ENCODE data around the gene UBE2K. TPM values are rescaled to one million over a fixed set of nuclear protein-coding genes. Genes with fewer than 3 reads are reported as not detected.
"Not testable (repeated sequence)": the region's sequence is repeated elsewhere in the genome, so short reads cannot be mapped to it uniquely, and the experiment has no call there.

Gene UBE2K
- total and polyA plus RNA-seq, 10 of the 15 experiments (the other 5 are each of a cell fraction or from before 2014, with no cell fraction given) = 17.0 to 141 (median 75.5) TPM

DNA sequence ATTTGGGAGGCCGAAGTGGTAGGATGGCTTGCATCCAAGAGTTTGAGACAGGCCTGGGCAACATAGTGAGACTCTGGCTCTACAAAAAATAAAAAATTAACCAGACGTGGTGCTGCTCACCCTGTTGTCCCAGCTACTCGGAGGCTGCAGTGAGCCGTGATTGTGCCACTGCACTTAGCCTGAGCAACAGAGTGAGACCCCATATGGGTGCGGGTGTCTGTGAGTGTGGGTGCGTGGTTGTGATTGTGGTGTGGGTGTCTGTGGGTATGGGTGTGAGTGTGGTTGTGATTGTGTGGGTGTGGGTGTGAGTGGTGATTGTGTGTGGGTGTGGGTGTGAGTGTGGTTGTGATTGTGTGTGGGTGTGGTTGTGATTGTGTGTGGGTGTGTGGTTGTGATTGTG lies 114.6 kb downstream of the UBE2K start:
- CTCF ChIA-PET = interaction anchor here (0.5 to 0.7 kb wide), 2 partner anchors 68 to 1128 kb away, joined by 3 to 4 read pairs; no protein-coding TSS in a partner anchor
- no peak overlapping the region for H3K27ac ChIP-seq (ENCODE audit: control insufficient read depth, insufficient read depth)
- TF ChIP-seq MTA3 (IDR thresholded peaks at IDR 0.05; ENCODE audit: borderline replicate concordance, low read length) (no peak), ASH2L (IDR thresholded peaks at IDR 0.05; ENCODE audit: borderline replicate concordance, low read depth) (no peak), NFYB (IDR thresholded peaks at IDR 0.05; ENCODE audit: insufficient read depth, low read depth, low read length) (no peak), HCFC1 (IDR thresholded peaks at IDR 0.05; ENCODE audit: low read length) (no peak), CHD2 (IDR thresholded peaks at IDR 0.05; ENCODE audit: borderline replicate concordance, low read depth, low read length) (no peak)
- H4K20me1 ChIP-seq (ENCODE audit: control insufficient read depth, insufficient read depth) = no peaks in the 10 kb centered on the region
- DNase-seq (ENCODE audit: low read depth, low spot score) (no peak), FAIRE-seq (no peak), ATAC-seq (no peak)
- no peaks in the 10 kb centered on the region for H3K79me2 ChIP-seq (ENCODE audit: control insufficient read depth, insufficient read depth, low read length)
- no peaks in the 10 kb centered on the region; the same call in 2 of the 3 replicates for H3K9me3 ChIP-seq (replicated peaks; ENCODE audit: control insufficient read depth, insufficient read depth, low read length)
- POLR2A ChIA-PET = no interaction called here
- intact Hi-C loops (cut with micrococcal nuclease; ENCODE audit: unreplicated experiment) (no loop called here), in situ Hi-C loops (cut with MboI) (no loop called here)
- WGBS (ENCODE audit: insufficient coverage, insufficient replicate concordance, low lambda C conversion rate, missing lambda C conversion rate) = 93% methylated on average over 6 of the region's 6 CpGs
- H3K27me3 ChIP-seq (replicated peaks in 1 of 2; ENCODE audit: control insufficient read depth in 2 of 2, insufficient read depth in 2 of 2, low read length in 1 of 2) = no peaks in the 10 kb centered on the region
- RAD21 ChIA-PET (ENCODE audit: unreplicated experiment) = no interaction called here
- SMC1A ChIA-PET (ENCODE audit: uncharacterized antibody, unreplicated experiment) = interaction anchor here (0.8 kb wide), 1 partner anchor 16 kb away, joined by 3 read pairs; no protein-coding TSS in a partner anchor
- H2AFZ ChIP-seq (ENCODE audit: control insufficient read depth, low read depth, low read length) = no peak overlapping the region
- no peaks in the 10 kb centered on the region for H3K4me1 ChIP-seq (ENCODE audit: control insufficient read depth, insufficient read depth, low read length)
- H3K4me3 ChIP-seq = no peak overlapping the region
- BruUV-seq (replicated peaks) = no TSS peak
- no peaks in the 10 kb centered on the region for H3K36me3 ChIP-seq (ENCODE audit: control insufficient read depth in 2 of 2, insufficient read depth in 2 of 2, low read length in 1 of 2)
- H3K9ac ChIP-seq (ENCODE audit: control insufficient read depth, insufficient read depth, low read length) = no peak overlapping the region
- no peak overlapping the region for H3K4me2 ChIP-seq (ENCODE audit: control insufficient read depth, insufficient read depth)

DNA sequence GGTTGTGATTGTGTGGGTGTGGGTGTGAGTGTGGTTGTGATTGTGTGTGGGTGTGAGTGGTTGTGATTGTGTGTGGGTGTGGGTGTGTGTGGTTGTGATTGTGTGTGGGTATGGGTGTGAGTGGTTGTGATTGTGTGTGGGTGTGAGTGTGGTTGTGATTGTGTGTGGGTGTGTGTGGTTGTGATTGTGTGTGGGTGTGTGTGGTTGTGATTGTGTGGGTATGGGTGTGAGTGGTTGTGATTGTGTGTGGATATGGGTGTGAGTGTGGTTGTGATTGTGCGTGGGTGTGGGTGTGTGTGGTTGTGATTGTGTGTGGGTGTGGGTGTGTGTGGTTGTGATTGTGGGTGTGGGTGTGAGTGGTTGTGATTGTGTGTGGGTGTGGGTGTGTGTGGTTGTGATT lies 115.1 kb downstream of the UBE2K start:
- ATAC-seq; H4K20me1 ChIP-seq (ENCODE audit: control insufficient read depth, insufficient read depth); H3K4me1 ChIP-seq (ENCODE audit: control insufficient read depth, insufficient read depth, low read length); DNase-seq (ENCODE audit: low read depth, low spot score); H3K36me3 ChIP-seq (ENCODE audit: control insufficient read depth in 2 of 2, insufficient read depth in 2 of 2, low read length in 1 of 2); H3K4me2 ChIP-seq (ENCODE audit: control insufficient read depth, insufficient read depth); in situ Hi-C loops (cut with MboI); CTCF ChIA-PET; H3K27ac ChIP-seq (ENCODE audit: control insufficient read depth, insufficient read depth); intact Hi-C loops (cut with micrococcal nuclease; ENCODE audit: unreplicated experiment); H3K79me2 ChIP-seq (ENCODE audit: control insufficient read depth, insufficient read depth, low read length); RAD21 ChIA-PET (ENCODE audit: unreplicated experiment); H2AFZ ChIP-seq (ENCODE audit: control insufficient read depth, low read depth, low read length); H3K27me3 ChIP-seq (replicated peaks in 1 of 2; ENCODE audit: control insufficient read depth in 2 of 2, insufficient read depth in 2 of 2, low read length in 1 of 2); FAIRE-seq; H3K9me3 ChIP-seq (replicated peaks; ENCODE audit: control insufficient read depth, insufficient read depth, low read length); H3K9ac ChIP-seq (ENCODE audit: control insufficient read depth, insufficient read depth, low read length); BruUV-seq (replicated peaks); SMC1A ChIA-PET (ENCODE audit: uncharacterized antibody, unreplicated experiment); POLR2A ChIA-PET; H3K4me3 ChIP-seq: not testable (repeated sequence)
- WGBS (ENCODE audit: insufficient coverage, insufficient replicate concordance, low lambda C conversion rate, missing lambda C conversion rate) = no CpG with 5 or more reads among the region's 1 CpG

DNA sequence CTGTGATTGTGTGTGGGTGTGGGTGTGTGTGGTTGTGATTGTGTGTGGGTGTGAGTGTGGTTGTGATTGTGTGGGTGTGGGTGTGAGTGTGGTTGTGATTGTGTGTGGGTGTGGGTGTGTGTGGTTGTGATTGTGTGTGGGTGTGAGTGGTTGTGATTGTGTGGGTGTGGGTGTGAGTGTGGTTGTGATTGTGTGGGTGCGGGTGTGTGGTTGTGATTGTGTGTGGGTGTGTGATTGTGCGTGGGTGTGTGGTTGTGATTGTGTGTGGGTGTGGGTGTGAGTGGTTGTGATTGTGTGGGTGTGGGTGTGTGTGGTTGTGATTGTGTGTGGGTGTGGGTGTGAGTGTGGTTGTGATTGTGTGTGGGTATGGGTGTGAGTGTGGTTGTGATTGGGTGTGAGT lies 115.8 kb downstream of the UBE2K start:
- DNase-seq (ENCODE audit: low read depth, low spot score); H3K79me2 ChIP-seq (ENCODE audit: control insufficient read depth, insufficient read depth, low read length); H3K27me3 ChIP-seq (replicated peaks in 1 of 2; ENCODE audit: control insufficient read depth in 2 of 2, insufficient read depth in 2 of 2, low read length in 1 of 2); H4K20me1 ChIP-seq (ENCODE audit: control insufficient read depth, insufficient read depth); H3K4me3 ChIP-seq; POLR2A ChIA-PET; BruUV-seq (replicated peaks); intact Hi-C loops (cut with micrococcal nuclease; ENCODE audit: unreplicated experiment); in situ Hi-C loops (cut with MboI); CTCF ChIA-PET; H3K4me2 ChIP-seq (ENCODE audit: control insufficient read depth, insufficient read depth); RAD21 ChIA-PET (ENCODE audit: unreplicated experiment); ATAC-seq; H3K9me3 ChIP-seq (replicated peaks; ENCODE audit: control insufficient read depth, insufficient read depth, low read length); H3K27ac ChIP-seq (ENCODE audit: control insufficient read depth, insufficient read depth); H2AFZ ChIP-seq (ENCODE audit: control insufficient read depth, low read depth, low read length); SMC1A ChIA-PET (ENCODE audit: uncharacterized antibody, unreplicated experiment); H3K4me1 ChIP-seq (ENCODE audit: control insufficient read depth, insufficient read depth, low read length); H3K36me3 ChIP-seq (ENCODE audit: control insufficient read depth in 2 of 2, insufficient read depth in 2 of 2, low read length in 1 of 2); H3K9ac ChIP-seq (ENCODE audit: control insufficient read depth, insufficient read depth, low read length); FAIRE-seq: not testable (repeated sequence)
- WGBS (ENCODE audit: insufficient coverage, insufficient replicate concordance, low lambda C conversion rate, missing lambda C conversion rate) = 81% methylated on average over 2 of the region's 2 CpGs
